NT2/D1 (cell line): ENCODE results near the gene NKG7.

Source experiments
- YY1 ChIP-seq: IDR thresholded peaks from 2 replicates; pipeline ENCODE4 v1.6.1; 2011; ENCODE audit not compliant: insufficient read length, insufficient read depth
- ZNF274 ChIP-seq: IDR thresholded peaks from 2 replicates; pipeline ENCODE4 v1.6.1; 2011; ENCODE audit warnings: mild to moderate bottlenecking, low read depth, low read length

DNA sequence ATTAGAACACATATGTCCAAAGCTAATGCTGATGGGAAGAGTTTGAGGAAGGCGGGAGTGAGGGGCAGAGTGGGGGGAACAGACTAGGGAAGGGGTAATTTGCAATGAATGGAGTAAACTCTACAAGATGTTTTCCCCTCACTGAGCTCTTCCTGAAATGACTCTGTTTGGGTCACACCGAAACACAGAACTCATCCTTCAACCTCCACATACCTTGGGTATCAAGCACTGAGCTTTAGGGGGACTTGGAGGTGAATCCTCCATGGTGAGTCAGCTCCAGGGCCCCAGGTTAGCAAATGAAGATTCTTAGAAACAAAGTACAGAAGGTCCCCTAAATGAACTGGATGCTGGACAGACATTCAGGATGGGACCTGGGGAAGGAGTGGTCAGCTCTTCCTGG, 46.3 kb upstream of the NKG7 start:
- TF ChIP-seq ZNF274 (no peak), YY1 (no peak)
